Left ventricle myocardium inferior (tissue), 1 donor: ENCODE data around the gene ZBTB9. TPM values are rescaled to one million over a fixed set of nuclear protein-coding genes. Genes with fewer than 3 reads are reported as not detected.

Experiments
- DNase-seq: peaks from one replicate; pipeline ENCODE4 v3.0.0-alpha.2; 2020
- H3K27ac ChIP-seq: fragments of 200-600 bp; replicated peaks from 2 replicates; pipeline ENCODE4 v1.8.0; 2021
- H3K27me3 ChIP-seq: fragments of 200-600 bp; 2 replicates; pipeline ENCODE4 v1.8.0; 2021; ENCODE audit warnings: low read depth
- H3K36me3 ChIP-seq: fragments of 200-600 bp; 2 replicates; pipeline ENCODE4 v1.8.0; 2021
- H3K4me1 ChIP-seq: fragments of 200-600 bp; 2 replicates; pipeline ENCODE4 v1.8.0; 2021
- H3K4me3 ChIP-seq: fragments of 200-600 bp; 2 replicates; pipeline ENCODE4 v1.8.0; 2021; ENCODE audit warnings: mild to moderate bottlenecking, moderate library complexity
- H3K9me3 ChIP-seq: fragments of 200-600 bp; replicated peaks from 2 replicates; pipeline ENCODE4 v1.8.0; 2021
- intact Hi-C: fragments of 100-400 bp; cut with micrococcal nuclease; formaldehyde crosslinking; loops from one replicate; pipeline ENCODE4 v1.11.0; 2022
- total RNA-seq: library from RNA; stranded (reverse); fragmentation: NEBNext Ultra II Directional; extraction: Animal tissue kit (Norgen Biotek cat#: 25700); gene quantifications from one replicate; pipeline ENCODE4 v1.2.1, GENCODE V29; 2021
- TF ChIP-seq, protein P1 (sequence below): fragments of 200-600 bp; IDR thresholded peaks from 2 replicates; pipeline ENCODE4 v1.8.0; 2021; ENCODE audit warnings: antibody characterized with exemption, mild to moderate bottlenecking, borderline replicate concordance
- donor health status: DM: no; HTN: yes; CAD: no; lungs with severe emphysema.

The ZBTB9 gene
- total RNA-seq, 1 donor from 2014 or later, result 4.9 TPM

DNA sequence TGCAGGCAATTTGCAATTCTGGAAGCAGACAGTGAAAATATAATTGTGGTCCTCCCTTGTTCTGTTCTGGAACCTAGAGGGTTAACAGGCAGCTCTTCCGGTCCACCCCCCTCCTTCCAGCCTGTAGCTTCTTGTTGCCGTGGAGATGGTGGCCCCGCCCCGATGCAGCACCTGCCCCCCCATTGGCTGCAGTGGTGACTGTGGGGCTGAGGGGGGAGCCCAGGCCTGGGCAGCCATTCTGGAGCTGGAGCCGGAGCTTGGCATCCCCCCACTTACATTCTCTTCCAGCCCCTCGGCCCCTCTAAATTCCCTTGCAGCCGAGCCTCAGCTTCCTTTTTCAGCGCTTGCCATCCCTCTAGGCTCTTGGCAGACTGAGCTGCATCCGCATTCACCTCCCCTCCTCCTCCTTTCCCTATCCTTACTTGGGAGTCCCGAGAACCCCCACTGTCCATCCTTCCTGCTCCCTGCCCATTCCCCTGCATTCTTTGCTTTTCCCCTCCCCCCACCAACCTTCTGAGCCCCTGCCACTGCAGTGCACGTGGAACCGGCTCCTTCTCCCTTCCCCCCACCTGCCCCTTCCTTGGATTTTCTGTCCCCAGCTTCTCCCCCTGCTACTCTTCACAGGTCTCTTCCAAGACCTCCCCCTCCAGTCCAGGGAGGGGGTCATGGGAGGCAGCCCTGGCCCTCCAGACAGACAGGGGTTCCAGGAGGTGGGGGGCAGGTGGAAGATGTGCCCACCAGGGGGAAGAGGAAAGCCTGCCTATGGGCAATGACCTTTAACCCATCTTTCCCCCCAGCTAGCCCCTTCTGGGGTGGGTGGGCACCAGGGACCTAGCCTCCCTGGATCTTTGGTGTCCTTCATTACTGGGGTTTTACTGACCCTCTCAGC lies 23.1 kb upstream of the ZBTB9 start:
- intact Hi-C loops, result no loop called here
- no peaks in the 10 kb centered on the region for H3K9me3 ChIP-seq
- H3K4me3 ChIP-seq, result peak overlapping the region; percentile 27
- TF ChIP-seq, protein P1, sequence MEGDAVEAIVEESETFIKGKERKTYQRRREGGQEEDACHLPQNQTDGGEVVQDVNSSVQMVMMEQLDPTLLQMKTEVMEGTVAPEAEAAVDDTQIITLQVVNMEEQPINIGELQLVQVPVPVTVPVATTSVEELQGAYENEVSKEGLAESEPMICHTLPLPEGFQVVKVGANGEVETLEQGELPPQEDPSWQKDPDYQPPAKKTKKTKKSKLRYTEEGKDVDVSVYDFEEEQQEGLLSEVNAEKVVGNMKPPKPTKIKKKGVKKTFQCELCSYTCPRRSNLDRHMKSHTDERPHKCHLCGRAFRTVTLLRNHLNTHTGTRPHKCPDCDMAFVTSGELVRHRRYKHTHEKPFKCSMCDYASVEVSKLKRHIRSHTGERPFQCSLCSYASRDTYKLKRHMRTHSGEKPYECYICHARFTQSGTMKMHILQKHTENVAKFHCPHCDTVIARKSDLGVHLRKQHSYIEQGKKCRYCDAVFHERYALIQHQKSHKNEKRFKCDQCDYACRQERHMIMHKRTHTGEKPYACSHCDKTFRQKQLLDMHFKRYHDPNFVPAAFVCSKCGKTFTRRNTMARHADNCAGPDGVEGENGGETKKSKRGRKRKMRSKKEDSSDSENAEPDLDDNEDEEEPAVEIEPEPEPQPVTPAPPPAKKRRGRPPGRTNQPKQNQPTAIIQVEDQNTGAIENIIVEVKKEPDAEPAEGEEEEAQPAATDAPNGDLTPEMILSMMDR, result no peak
- peaks cover 73% of the 10 kb centered on the region for H3K4me1 ChIP-seq
- no peaks in the 10 kb centered on the region for H3K27me3 ChIP-seq
- H3K36me3 ChIP-seq, result peaks cover 13% of the 10 kb centered on the region
- peak; percentile 47 for DNase-seq
- no peak overlapping the region for H3K27ac ChIP-seq

DNA sequence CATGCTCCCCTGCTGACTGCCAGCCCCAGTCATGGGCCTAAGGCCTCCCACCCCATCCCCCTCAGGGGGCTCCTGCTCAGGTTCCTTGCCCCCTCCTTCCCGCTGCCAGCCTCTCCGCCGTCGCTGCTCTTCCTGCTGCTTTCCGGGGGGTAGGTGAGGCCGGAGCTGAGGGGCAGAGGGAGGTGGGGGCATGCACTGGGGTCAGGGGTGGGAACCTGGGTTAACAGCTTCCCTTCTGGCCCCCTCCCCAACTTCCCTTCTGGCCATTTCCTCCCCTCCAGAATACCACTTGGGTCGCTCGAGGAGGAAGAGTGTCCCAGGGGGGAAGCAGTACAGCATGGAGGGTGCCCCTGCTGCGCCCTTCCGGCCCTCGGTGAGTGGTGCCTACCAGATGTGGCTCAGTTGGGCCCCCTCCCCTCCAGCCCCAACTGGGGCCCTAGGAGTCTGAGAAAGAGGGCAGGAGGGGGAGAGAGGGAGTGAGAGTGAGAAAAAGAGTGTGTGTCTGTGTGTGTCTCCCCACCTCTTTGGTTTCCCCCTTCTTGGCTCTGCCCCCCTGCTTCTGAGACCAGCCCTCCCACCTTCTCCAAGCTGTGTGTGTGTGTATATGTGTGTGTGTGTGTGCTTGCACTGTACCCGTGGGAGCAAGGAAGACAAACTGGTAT lies 22.4 kb upstream of the ZBTB9 start:
- TF ChIP-seq, protein P1, result no peak
- no peak overlapping the region for H3K4me3 ChIP-seq
- peaks cover 65% of the 10 kb centered on the region for H3K4me1 ChIP-seq
- H3K9me3 ChIP-seq, result no peaks in the 10 kb centered on the region
- DNase-seq, result no peak
- no peaks in the 10 kb centered on the region for H3K27me3 ChIP-seq
- H3K36me3 ChIP-seq, result peaks cover 21% of the 10 kb centered on the region
- no peak overlapping the region for H3K27ac ChIP-seq
- intact Hi-C loops, result no loop called here

DNA sequence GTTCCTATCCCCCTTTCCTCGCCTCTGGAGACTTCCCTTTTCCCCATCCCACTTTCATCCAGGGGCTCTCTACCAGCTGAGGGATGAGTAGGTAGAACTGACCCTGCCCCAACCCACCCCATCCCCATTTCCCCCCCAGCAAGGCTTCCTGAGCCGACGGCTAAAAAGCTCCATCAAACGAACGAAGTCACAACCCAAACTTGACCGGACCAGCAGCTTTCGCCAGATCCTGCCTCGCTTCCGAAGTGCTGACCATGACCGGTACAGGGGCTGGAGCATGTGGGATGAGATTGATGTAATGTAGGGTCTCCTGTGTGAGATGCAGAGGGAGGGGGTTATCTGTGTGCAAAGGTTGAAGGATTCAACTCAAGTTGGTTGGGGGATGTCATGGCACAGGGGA lies 21.8 kb upstream of the ZBTB9 start:
- Histone ChIP-seq H3K27me3 (no peaks in the 10 kb centered on the region), H3K36me3 (peaks cover 26% of the 10 kb centered on the region), H3K4me1 (peaks cover 60% of the 10 kb centered on the region), H3K27ac (peak overlapping the region; percentile 24), H3K9me3 (no peaks in the 10 kb centered on the region), H3K4me3 (no peak overlapping the region)
- TF ChIP-seq, protein P1, result no peak
- no peak for DNase-seq
- intact Hi-C loops, result no loop called here

DNA sequence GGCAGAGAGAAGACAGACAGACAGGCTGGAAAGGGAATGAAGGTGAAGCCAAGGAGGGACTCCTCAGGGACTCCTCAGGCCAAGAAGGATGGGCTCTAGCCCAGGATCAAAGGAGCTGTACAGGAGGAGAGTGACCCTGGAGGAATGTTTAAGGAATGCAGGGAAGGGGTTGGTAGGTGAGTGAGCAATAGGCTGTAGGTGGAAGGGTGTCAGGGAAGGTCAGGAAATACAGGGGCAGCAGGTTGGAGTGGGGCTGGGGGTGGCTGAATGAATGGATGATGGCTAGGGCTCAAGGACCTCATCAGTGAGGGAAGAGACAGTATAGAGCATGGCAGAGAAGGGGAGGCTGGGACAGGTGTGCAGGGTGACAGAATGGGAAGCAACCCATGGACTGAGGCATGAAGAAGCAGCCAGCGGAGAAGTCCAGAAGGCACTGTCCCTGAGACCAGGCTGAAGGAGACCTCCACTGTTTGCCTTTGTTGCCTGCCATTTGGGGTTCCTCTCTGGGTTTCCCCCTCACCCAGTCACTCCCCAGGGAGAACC lies 21.3 kb upstream of the ZBTB9 start:
- peaks cover 31% of the 10 kb centered on the region for H3K36me3 ChIP-seq
- peaks cover 59% of the 10 kb centered on the region for H3K4me1 ChIP-seq
- H3K9me3 ChIP-seq, result no peaks in the 10 kb centered on the region
- no peak overlapping the region for H3K4me3 ChIP-seq
- TF ChIP-seq, protein P1, result no peak
- H3K27ac ChIP-seq, result peak overlapping the region; percentile 24
- intact Hi-C loops, result no loop called here
- DNase-seq, result no peak
- H3K27me3 ChIP-seq, result no peaks in the 10 kb centered on the region

DNA sequence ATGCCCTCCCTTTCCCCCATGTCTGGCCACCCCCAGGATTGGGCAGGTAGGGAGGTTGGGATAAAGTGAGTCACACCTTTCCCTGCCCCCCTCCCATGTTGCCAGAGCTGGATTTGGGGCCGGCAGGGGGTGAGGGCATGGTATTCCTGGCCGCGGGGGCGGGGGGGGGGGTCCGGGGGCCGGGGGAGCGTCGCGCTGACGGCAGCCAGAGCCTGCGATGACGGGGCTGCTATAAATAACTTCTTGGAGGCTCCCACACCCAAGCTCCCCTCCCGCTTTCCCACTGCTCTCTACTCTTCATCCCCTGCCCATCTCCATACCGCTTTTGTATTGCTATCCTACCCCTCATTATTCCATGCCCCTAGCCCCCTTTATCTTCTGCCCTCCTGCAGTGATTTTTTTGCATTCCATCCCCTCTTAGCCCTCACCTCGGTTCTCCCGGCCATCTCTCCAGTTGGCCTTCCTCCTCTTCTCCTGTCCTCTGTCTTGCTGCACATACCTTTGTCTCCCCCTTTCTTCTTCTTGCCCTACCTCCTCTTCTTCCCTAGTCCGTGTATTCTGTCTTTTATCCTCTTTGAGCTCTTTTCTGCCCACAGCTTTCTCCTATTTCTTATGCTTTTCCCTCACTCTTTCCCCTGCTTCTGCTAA lies 20.7 kb upstream of the ZBTB9 start:
- intact Hi-C loops, result no loop called here
- H3K36me3 ChIP-seq, result peaks cover 35% of the 10 kb centered on the region
- no peaks in the 10 kb centered on the region for H3K27me3 ChIP-seq
- peak overlapping the region; percentile 17 for H3K4me3 ChIP-seq
- no peak for DNase-seq
- no peaks in the 10 kb centered on the region for H3K9me3 ChIP-seq
- TF ChIP-seq, protein P1, result no peak
- peak overlapping the region; percentile 24 for H3K27ac ChIP-seq
- H3K4me1 ChIP-seq, result peaks cover 53% of the 10 kb centered on the region
